Spinal cord (tissue), 10 donors: Measurements from ENCODE around the gene KRT37. TPM values are rescaled to one million over a fixed set of nuclear protein-coding genes. Genes with fewer than 3 reads are reported as not detected.

Source experiments
- DNase-seq, 6 donors: peaks; one replicate each; pipeline versions ENCODE4 v3.0.0 to v3.0.0-alpha.2; 2013 to 2015; ENCODE audit warnings: low spot score in 6 of 6, low read depth in 4 of 6
- H3K27ac ChIP-seq: one replicate; pipeline ENCODE4 v1.5.1; 2013; ENCODE audit warnings: low read depth, low read length, control low read depth
- H3K27me3 ChIP-seq: one replicate; pipeline ENCODE4 v1.6.1; 2013; ENCODE audit warnings: low read length; ENCODE audit not compliant: control insufficient read depth, insufficient read depth
- H3K36me3 ChIP-seq: one replicate; pipeline ENCODE4 v1.6.1; 2013; ENCODE audit warnings: low read length; ENCODE audit not compliant: control insufficient read depth, insufficient read depth
- H3K4me1 ChIP-seq: one replicate; pipeline ENCODE4 v1.6.1; 2013; ENCODE audit warnings: low read length; ENCODE audit not compliant: control insufficient read depth, insufficient read depth
- H3K4me3 ChIP-seq: one replicate; pipeline ENCODE4 v1.5.1; 2013; ENCODE audit warnings: low read depth, low read length, control low read depth
- H3K9me3 ChIP-seq: one replicate; pipeline ENCODE4 v1.6.1; 2013; ENCODE audit warnings: low read length; ENCODE audit not compliant: control insufficient read depth, insufficient read depth
- WGBS: methylation state at CpG from one replicate; pipeline ENCODE4 v1.1.5; 2013; ENCODE audit warnings: missing lambda C conversion rate; ENCODE audit not compliant: insufficient coverage; 5-methylcytosine and 5-hydroxymethylcytosine counted together
- polyA plus RNA-seq, 2 donors: library from polyadenylated mRNA; unstranded; fragments of 120-200 nt; gene quantifications; one replicate each; pipeline ENCODE4 v1.2.1, GENCODE V29; 2013; ENCODE audit not compliant: insufficient read length in 2 of 2
- total RNA-seq, 2 donors: library from RNA; depleted of rRNA in 1 of 2; stranded (reverse); fragments of 120-200 nt in 1 of 2; fragments of >200 nt in 1 of 2; gene quantifications; one replicate each; pipeline versions ENCODE4 v1.2.3 to v1.2.4, GENCODE V29; 2013 to 2014
- donor health status: healthy.

Gene KRT37
- total and polyA plus RNA-seq, 4 donors: not detected

DNA sequence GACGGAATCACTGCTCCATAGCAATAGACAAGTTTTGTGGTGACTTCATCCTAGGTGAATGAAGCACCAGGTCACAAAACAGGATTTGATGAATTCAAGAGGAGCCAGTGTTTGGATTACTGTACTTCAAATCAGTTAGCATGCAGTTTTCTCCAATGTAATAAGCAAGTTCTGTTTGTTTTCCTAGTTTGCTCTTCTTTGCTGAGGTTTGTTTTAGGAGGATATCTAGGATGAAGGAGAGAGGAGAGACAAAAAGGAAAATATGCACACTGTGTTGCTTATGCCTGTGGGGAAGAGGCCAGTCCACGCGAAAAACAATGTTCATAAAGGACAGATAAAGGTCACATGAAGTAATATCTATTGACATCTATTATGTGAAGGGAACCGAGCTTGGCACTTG, 9.0 kb downstream of the KRT37 start:
- peaks cover 3% of the 10 kb centered on the region for H3K4me1 ChIP-seq
- DNase-seq: no peak
- no peaks in the 10 kb centered on the region for H3K36me3 ChIP-seq
- H3K27me3 ChIP-seq: no peaks in the 10 kb centered on the region
- no peak overlapping the region for H3K27ac ChIP-seq
- 89% methylated on average over 1 of the region's 4 CpGs for WGBS
- no peak overlapping the region for H3K4me3 ChIP-seq
- no peaks in the 10 kb centered on the region for H3K9me3 ChIP-seq

DNA sequence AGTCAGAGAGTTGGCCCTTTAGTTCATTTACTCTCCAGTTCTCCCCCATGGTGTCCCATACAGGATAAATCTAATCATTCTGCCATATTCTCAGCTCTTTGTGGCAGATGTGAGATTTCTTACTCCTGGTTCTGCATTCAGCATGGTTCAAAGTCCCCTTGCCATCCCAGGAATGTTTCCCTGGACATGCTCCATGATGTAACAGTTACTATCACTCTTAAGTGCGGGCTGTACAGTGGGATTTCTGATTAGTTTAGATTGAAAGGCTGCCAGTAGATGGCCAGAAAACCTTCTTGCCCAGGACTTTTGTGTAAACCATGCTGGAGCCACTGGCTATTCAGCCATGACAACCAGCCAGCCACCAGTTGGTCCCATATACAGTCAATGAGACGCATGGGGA, 10.4 kb downstream of the KRT37 start:
- Histone ChIP-seq H3K27ac (no peak overlapping the region), H3K4me3 (no peak overlapping the region), H3K36me3 (no peaks in the 10 kb centered on the region), H3K9me3 (no peaks in the 10 kb centered on the region), H3K4me1 (peaks cover 3% of the 10 kb centered on the region), H3K27me3 (no peaks in the 10 kb centered on the region)
- no peak for DNase-seq
- WGBS: 100% methylated on average over 1 of the region's 2 CpGs

DNA sequence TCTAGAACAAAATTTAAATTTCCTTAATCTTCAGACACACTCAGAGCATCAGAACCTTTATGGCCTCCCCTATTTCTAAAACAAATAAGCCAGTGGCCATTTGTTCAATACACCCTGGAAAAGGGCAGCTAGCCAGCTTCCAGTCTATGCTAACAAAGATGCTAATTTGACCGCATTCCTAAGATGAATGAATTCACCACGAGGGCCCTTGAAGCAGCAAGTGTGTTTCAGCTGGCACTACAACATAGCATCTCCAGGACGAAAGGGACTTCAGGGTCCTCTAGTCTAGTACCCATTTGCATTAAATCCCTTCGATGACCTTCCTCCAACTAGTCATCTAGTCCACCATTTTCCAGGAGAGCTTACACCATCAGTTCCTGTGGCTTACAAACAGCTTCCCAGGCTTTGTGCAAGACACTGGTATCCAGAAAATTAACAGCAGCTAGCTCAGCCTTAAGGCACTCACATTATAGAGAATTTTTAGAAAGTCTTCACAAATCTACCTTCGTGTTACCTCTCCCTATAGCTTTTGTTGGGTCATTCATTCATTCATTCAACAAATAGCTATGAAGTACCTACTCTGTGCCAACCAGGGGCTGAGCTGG, 10.9 kb downstream of the KRT37 start:
- peak in 1 of 6 donors; percentile 40 for DNase-seq
- Histone ChIP-seq H3K4me3 (no peak overlapping the region), H3K27ac (no peak overlapping the region), H3K27me3 (no peaks in the 10 kb centered on the region), H3K36me3 (no peaks in the 10 kb centered on the region), H3K4me1 (peaks cover 3% of the 10 kb centered on the region), H3K9me3 (no peaks in the 10 kb centered on the region)
- WGBS: 25% methylated on average over 4 of the region's 5 CpGs

DNA sequence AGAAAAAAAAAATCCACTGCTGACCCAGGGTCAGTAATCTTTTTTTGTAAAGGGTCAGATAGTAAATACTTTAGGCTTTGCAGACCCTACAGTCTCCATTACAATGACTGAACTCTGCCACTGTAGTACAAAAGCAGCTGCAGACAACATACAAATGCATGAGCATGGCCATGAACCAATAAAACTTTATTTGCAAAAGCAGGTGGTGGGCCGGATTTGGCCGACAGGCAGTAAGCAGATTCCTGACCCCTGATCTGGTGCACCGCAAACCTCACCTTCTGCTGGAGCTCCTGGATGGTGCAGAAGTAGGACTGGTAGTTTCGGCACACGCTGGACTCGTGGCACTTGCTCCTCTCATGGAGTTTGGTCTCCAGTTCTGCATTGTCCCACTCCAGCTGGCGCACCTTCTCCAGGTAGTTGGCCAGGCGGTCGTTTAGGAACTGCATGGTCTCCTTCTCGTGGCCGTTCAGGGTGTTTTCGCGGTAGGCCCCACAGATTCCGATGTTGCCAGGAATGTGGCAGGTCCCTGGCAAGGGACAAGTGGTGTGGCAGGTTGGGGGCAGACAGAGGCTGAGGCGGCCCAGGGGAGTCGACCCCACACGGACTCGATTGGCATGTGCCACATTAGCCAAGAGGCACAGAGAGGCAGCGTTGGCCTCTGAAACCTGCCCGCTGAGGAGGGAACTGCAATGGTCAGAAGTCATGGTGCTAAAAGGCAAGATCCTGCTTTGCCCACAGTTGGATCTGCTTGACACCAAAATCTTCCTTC, 13.1 kb downstream of the KRT37 start:
- no peaks in the 10 kb centered on the region for H3K4me1 ChIP-seq

DNA sequence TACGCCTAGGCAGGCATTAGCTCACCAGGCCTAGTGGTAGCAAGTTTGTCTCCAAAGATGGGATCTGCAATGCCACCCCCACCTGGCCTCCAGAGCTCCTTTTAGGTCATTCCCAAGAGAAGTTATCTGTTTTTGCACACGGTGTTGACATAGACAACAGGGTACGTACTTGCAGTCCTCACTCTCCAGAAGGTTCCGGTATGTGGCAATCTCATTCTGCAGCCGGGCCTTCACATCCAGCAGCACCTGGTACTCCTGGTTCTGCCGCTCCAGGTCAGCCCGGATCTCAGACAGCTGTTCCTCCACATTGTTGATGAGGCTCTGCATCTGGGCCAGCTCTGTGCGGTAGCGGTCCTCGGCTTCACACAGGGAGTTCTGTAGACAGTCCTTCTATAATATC, 17.2 kb downstream of the KRT37 start:
- no peak for DNase-seq
- H3K27ac ChIP-seq: no peak overlapping the region
- no peaks in the 10 kb centered on the region for H3K9me3 ChIP-seq
- peaks cover under 1% of the 10 kb centered on the region for H3K4me1 ChIP-seq
- 94% methylated on average over 7 of the region's 10 CpGs for WGBS
- H3K27me3 ChIP-seq: no peaks in the 10 kb centered on the region
- no peaks in the 10 kb centered on the region for H3K36me3 ChIP-seq
- H3K4me3 ChIP-seq: no peak overlapping the region

More for the DNA sequence above, 13.1 kb downstream of the KRT37 start:
- no peak overlapping the region for H3K27ac ChIP-seq
- no peaks in the 10 kb centered on the region for H3K36me3 ChIP-seq
- DNase-seq: no peak
- 95% methylated on average over 20 of the region's 20 CpGs for WGBS
- H3K27me3 ChIP-seq: no peaks in the 10 kb centered on the region
- H3K9me3 ChIP-seq: no peaks in the 10 kb centered on the region
- no peak overlapping the region for H3K4me3 ChIP-seq

DNA sequence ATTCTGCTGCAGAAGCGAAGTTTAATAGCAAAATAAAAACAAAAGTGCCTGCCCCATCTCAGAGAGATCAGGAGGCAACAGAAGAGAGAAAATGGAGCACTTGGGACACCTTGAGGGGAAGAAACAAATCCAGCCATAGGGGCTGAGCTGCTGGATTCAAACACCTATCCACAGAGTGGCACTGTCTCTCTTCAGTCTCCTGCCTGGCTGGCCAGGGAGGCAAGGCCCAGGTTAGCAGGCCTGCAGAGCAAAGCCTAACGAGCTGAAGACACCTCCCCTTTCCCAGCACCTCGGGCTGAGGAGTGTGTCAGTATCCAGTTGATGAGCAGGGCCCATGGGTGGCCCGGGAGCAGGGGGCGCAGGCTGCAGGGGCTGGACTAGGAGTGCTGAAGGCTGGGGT, 18.2 kb downstream of the KRT37 start:
- no peak for DNase-seq
- Histone ChIP-seq H3K36me3 (no peaks in the 10 kb centered on the region), H3K27me3 (no peaks in the 10 kb centered on the region), H3K4me1 (peaks cover 4% of the 10 kb centered on the region), H3K9me3 (no peaks in the 10 kb centered on the region), H3K4me3 (no peak overlapping the region), H3K27ac (no peak overlapping the region)
- 63% methylated on average over 3 of the region's 5 CpGs for WGBS

DNA sequence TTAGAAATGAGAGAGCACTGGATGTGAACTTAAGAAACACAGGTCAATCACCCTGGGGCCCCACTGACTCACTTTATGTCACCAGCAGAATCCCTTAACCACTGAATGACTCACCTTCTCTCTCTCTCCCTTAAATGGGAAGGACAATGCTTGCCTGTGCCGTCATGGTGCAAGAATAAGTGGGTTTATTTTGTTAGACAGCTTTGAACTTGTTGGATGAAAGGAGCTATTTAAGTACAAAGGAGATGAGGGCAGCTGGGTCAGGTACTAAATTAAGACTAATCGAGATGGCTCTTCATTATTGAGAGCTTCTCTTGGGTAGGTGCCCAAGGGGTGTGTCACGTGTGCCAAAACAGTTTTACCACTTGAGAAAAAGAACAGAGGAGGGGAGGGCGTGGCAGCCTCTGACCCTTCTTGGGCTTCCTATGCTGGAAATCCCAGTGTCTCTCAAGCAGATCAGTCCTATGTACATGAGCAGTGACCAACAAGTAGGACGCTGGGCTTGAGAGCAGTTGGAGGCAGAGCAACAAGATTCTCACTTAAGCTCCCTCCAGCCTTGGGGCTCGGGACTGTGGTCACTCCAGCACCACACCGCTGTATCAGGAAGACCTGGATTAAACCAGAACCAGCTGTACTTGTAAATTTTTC, 20.2 kb downstream of the KRT37 start:
- Histone ChIP-seq H3K27me3 (no peaks in the 10 kb centered on the region), H3K4me1 (peaks cover 4% of the 10 kb centered on the region), H3K4me3 (no peak overlapping the region), H3K27ac (no peak overlapping the region), H3K9me3 (no peaks in the 10 kb centered on the region), H3K36me3 (no peaks in the 10 kb centered on the region)
- DNase-seq: no peak
- 56% methylated on average over 4 of the region's 7 CpGs for WGBS

DNA sequence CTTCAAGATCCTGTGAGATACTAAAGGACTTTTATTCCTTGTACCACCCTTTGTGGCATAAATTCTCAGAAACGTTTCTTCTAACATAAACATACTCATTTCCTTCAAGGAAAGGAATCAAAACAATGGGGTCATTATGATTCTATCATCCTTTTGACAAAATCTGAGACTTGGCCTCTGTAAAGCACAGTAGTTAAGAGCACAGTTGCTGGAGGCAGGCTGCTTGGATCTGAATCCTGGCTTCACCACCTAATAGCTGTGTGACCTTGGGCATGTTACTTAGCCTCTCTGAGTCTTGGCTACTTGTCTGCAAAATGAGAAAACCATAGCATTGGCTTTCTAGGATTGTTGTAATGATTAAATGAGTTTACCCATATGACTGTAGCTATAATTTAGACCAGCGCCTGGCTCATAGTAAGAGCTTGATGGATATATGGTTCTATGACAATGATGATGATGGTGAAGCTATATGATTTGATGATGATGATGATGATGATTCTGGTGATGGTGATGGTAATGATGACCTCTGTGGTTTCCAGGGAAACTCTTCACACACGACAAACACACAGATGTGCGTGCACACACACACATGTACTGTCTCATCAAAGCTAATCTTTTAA, 20.9 kb downstream of the KRT37 start:
- no peak overlapping the region for H3K27ac ChIP-seq
- peaks cover 4% of the 10 kb centered on the region for H3K4me1 ChIP-seq
- WGBS: 100% methylated on average over 1 of the region's 4 CpGs
- H3K36me3 ChIP-seq: no peaks in the 10 kb centered on the region
- no peak overlapping the region for H3K4me3 ChIP-seq
- no peaks in the 10 kb centered on the region for H3K27me3 ChIP-seq
- H3K9me3 ChIP-seq: no peaks in the 10 kb centered on the region
- no peak for DNase-seq

DNA sequence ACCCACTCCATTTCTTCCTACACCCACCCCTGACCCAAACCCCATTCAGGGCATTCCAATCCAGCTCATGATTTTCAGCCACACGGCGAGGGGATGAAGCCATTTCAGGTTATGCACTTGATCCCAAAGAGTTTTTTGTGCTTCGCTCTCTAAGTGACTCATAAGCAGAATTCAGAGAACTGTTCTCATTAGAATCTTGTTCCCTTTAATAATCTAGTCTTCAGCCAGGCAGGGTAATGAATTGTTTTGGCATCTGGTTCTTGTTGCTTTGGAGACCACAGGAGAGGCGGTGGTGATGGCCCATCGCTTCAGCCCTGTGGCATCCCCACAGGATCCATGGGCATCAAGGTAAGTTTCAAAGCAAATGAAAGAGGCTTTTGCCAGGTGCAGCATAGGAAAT, 22.2 kb downstream of the KRT37 start:
- WGBS: 62% methylated on average over 5 of the region's 5 CpGs
- DNase-seq: no peak
- Histone ChIP-seq H3K9me3 (no peaks in the 10 kb centered on the region), H3K27me3 (no peaks in the 10 kb centered on the region), H3K4me3 (no peak overlapping the region), H3K36me3 (no peaks in the 10 kb centered on the region), H3K4me1 (peaks cover 4% of the 10 kb centered on the region), H3K27ac (no peak overlapping the region)
